H1 (cell line): ENCODE measurements around the gene LRRC26. TPM values are rescaled to one million over a fixed set of nuclear protein-coding genes. Genes with fewer than 3 reads are reported as not detected.
A peak's percentile ranks its signal among the peaks of the same experiment; 100 is the strongest.

Source experiments
- BACH1 ChIP-seq: IDR thresholded peaks from 2 replicates; pipeline ENCODE4 v1.6.1; 2012; ENCODE audit warnings: low read length, improper control_type of control experiment
- BCL11A ChIP-seq, 2 experiments: IDR thresholded peaks; one replicate each; pipeline ENCODE4 v1.6.1; 2011; ENCODE audit warnings: low read depth in 2 of 2, low read length in 2 of 2, mild to moderate bottlenecking in 2 of 2
- CEBPB ChIP-seq: IDR thresholded peaks from 2 replicates; pipeline ENCODE4 v1.6.1; 2012; ENCODE audit warnings: low read depth, low read length
- CTBP2 ChIP-seq: IDR thresholded peaks from 2 replicates; pipeline ENCODE4 v1.7.0; 2011; ENCODE audit warnings: borderline replicate concordance, mild to moderate bottlenecking, moderate library complexity, mixed read lengths, low read length; ENCODE audit not compliant: insufficient read depth, insufficient read length
- GABPA ChIP-seq: IDR thresholded peaks from 2 replicates; pipeline ENCODE4 v1.6.1; 2011; ENCODE audit warnings: mild to moderate bottlenecking, low read length, moderate library complexity, borderline replicate concordance; ENCODE audit not compliant: insufficient read depth
- HDAC2 ChIP-seq, 2 experiments: fragments of 300-600 bp in 1 of 2; sonication (generic) in 1 of 2; IDR thresholded peaks; 2 replicates each; pipeline ENCODE4 v1.6.1; 2011 to 2012; ENCODE audit warnings: low read depth in 2 of 2, low read length in 2 of 2, mild to moderate bottlenecking in 2 of 2, moderate library complexity in 2 of 2, borderline replicate concordance in 1 of 2, inconsistent platforms in 1 of 2
- HDAC6 ChIP-seq: IDR thresholded peaks from one replicate; pipeline ENCODE4 v1.7.1; 2012; ENCODE audit warnings: low read depth, mild to moderate bottlenecking, inconsistent platforms, low read length, moderate library complexity
- JUND ChIP-seq: IDR thresholded peaks from 2 replicates; pipeline ENCODE4 v1.6.1; 2011; ENCODE audit warnings: mild to moderate bottlenecking, improper control_type of control experiment, low read length
- KDM5A ChIP-seq: fragments of 200-600 bp; IDR thresholded peaks from 2 replicates; pipeline ENCODE4 v1.7.1; 2012; ENCODE audit warnings: mild to moderate bottlenecking, low read length, inconsistent platforms, mixed read lengths
- MAFK ChIP-seq: IDR thresholded peaks from 2 replicates; pipeline ENCODE4 v1.6.1; 2012; ENCODE audit warnings: low read depth, mild to moderate bottlenecking, improper control_type of control experiment, low read length
- POLR2A ChIP-seq, 2 experiments: IDR thresholded peaks; 1 replicate in 1 of 2; 2 replicates in 1 of 2; pipeline ENCODE4 v1.6.1; 2011; ENCODE audit warnings: low read depth in 2 of 2, low read length in 2 of 2, mild to moderate bottlenecking in 2 of 2; ENCODE audit errors: control extremely low read depth in 1 of 2
- POLR2AphosphoS5 ChIP-seq: IDR thresholded peaks from 2 replicates; pipeline ENCODE4 v1.6.1; 2011; ENCODE audit warnings: low read depth, low read length
- RNF2 ChIP-seq: fragments of 200-900, 300-1000 bp; sonication (generic); IDR thresholded peaks from 2 replicates; pipeline ENCODE4 v1.7.1; 2016; ENCODE audit warnings: borderline replicate concordance, low read depth, mild to moderate bottlenecking, antibody characterized with exemption, low read length; ENCODE audit not compliant: poor library complexity, severe bottlenecking; ENCODE audit errors: missing control alignments
- SIN3A ChIP-seq, 2 experiments: IDR thresholded peaks in 1 of 2; conservative IDR thresholded peaks in 1 of 2; 2 replicates each; pipeline ENCODE4 v1.6.1; 2011 to 2012; ENCODE audit warnings: low read length in 2 of 2, improper control_type of control experiment in 1 of 2, low read depth in 1 of 2, mild to moderate bottlenecking in 1 of 2
- SP1 ChIP-seq: IDR thresholded peaks from 2 replicates; pipeline ENCODE4 v1.6.1; 2011; ENCODE audit warnings: low read depth, low read length
- SUZ12 ChIP-seq: fragments of 200-600 bp; sonication (generic); IDR thresholded peaks from 2 replicates; pipeline ENCODE4 v1.6.1; 2012; ENCODE audit warnings: mild to moderate bottlenecking, inconsistent platforms, low read length, moderate library complexity, mixed read lengths
- TAF7 ChIP-seq: optimal IDR thresholded peaks from 2 replicates; pipeline ENCODE3; 2011; ENCODE audit warnings: low read depth, mild to moderate bottlenecking, inconsistent platforms, low read length, moderate library complexity, borderline replicate concordance
- TEAD4 ChIP-seq: IDR thresholded peaks from 2 replicates; pipeline ENCODE4 v1.6.1; 2012; ENCODE audit warnings: low read depth, low read length, inconsistent platforms, mixed read lengths
- YY1 ChIP-seq: IDR thresholded peaks from 2 replicates; pipeline ENCODE4 v1.6.1; 2011; ENCODE audit warnings: low read depth, mild to moderate bottlenecking, low read length
- polyA plus RNA-seq, 7 experiments: library from polyadenylated mRNA; depleted of rRNA in 3 of 7; stranded (reverse) in 5 of 7; unstranded in 2 of 7; fragments of >200 nt in 5 of 7; fragments of 200-250 nt in 2 of 7; gene quantifications; 1 replicate in 5 of 7; 2 replicates in 1 of 7; 4 replicates in 1 of 7; pipeline versions ENCODE4 v1.2.1 to v1.2.3, GENCODE V29; 2011 to 2013; ENCODE audit warnings: missing spikeins in 2 of 7, mixed read lengths in 2 of 7
- total RNA-seq: library from RNA; stranded (reverse); fragmentation: NEBNext Ultra II Directional; extraction: Animal tissue kit (Norgen Biotek cat#: 25700); gene quantifications from 2 replicates; pipeline ENCODE4 v1.2.1, GENCODE V29; 2021
- TF ChIP-seq, protein P1 (sequence below): IDR thresholded peaks from 2 replicates; pipeline ENCODE4 v1.6.1; 2011; ENCODE audit warnings: low read length, improper control_type of control experiment
- TF ChIP-seq, protein P2 (sequence below): IDR thresholded peaks from 2 replicates; pipeline ENCODE4 v1.6.1; 2011; ENCODE audit warnings: low read depth, mild to moderate bottlenecking, low read length; ENCODE audit not compliant: insufficient read depth
- TF ChIP-seq, protein P3 (sequence below), 3 experiments: IDR thresholded peaks; 1 replicate in 2 of 3; 2 replicates in 1 of 3; pipeline versions ENCODE4 v1.5.1 to v1.6.1; 2011; ENCODE audit warnings: low read length in 3 of 3, mild to moderate bottlenecking in 3 of 3, inconsistent platforms in 2 of 3, low read depth in 1 of 3, moderate library complexity in 1 of 3; ENCODE audit not compliant: insufficient read depth in 1 of 3; ENCODE audit errors: control extremely low read depth in 1 of 3

LRRC26 gene
- total and polyA plus RNA-seq, 2 of the 8 experiments (the other 6 are each of a cell fraction or from before 2014, with no cell fraction given): 0.34 to 0.85 TPM

DNA sequence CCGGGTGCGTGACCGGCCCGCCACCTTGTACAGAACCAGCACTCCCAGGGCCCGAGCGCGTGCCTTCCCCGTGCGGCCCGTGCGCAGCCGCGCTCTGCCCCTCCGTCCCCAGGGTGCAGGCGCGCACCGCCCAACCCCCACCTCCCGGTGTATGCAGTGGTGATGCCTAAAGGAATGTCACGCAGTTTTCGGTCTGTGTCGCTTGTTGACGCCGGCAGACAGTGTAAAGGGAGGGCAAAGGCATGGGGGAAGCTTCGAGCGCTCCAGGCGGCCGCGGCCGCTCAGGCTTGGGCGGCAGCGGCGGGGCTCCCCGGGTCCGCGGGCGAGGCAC, 1.3 kb downstream of the LRRC26 start (continued):
- TF ChIP-seq, protein P1, sequence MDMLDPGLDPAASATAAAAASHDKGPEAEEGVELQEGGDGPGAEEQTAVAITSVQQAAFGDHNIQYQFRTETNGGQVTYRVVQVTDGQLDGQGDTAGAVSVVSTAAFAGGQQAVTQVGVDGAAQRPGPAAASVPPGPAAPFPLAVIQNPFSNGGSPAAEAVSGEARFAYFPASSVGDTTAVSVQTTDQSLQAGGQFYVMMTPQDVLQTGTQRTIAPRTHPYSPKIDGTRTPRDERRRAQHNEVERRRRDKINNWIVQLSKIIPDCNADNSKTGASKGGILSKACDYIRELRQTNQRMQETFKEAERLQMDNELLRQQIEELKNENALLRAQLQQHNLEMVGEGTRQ: no peak
- TF ChIP-seq, protein P2, sequence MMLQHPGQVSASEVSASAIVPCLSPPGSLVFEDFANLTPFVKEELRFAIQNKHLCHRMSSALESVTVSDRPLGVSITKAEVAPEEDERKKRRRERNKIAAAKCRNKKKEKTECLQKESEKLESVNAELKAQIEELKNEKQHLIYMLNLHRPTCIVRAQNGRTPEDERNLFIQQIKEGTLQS: no peak
- no peak for TF ChIP-seq CTBP2
- TF ChIP-seq, protein P3, sequence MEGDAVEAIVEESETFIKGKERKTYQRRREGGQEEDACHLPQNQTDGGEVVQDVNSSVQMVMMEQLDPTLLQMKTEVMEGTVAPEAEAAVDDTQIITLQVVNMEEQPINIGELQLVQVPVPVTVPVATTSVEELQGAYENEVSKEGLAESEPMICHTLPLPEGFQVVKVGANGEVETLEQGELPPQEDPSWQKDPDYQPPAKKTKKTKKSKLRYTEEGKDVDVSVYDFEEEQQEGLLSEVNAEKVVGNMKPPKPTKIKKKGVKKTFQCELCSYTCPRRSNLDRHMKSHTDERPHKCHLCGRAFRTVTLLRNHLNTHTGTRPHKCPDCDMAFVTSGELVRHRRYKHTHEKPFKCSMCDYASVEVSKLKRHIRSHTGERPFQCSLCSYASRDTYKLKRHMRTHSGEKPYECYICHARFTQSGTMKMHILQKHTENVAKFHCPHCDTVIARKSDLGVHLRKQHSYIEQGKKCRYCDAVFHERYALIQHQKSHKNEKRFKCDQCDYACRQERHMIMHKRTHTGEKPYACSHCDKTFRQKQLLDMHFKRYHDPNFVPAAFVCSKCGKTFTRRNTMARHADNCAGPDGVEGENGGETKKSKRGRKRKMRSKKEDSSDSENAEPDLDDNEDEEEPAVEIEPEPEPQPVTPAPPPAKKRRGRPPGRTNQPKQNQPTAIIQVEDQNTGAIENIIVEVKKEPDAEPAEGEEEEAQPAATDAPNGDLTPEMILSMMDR (IDR thresholded peaks at IDR 0.05; ENCODE audit: control extremely low read depth in 1 of 3, insufficient read depth in 1 of 3, low read depth in 1 of 3, low read length in 3 of 3): no peak
- TF ChIP-seq GABPA: no peak
- no peak for TF ChIP-seq POLR2A (IDR thresholded peaks at IDR 0.05; ENCODE audit: control extremely low read depth in 1 of 2, low read depth in 2 of 2, low read length in 2 of 2)
- no peak for TF ChIP-seq BACH1
- TF ChIP-seq BCL11A (IDR thresholded peaks at IDR 0.05; ENCODE audit: low read depth in 2 of 2, low read length in 2 of 2): no peak
- TF ChIP-seq RNF2: no peak
- TF ChIP-seq JUND: no peak
- no peak for TF ChIP-seq TEAD4
- TF ChIP-seq SUZ12: peak; percentile 80
- no peak for TF ChIP-seq KDM5A
- no peak for TF ChIP-seq HDAC6
- TF ChIP-seq TAF7: no peak
- no peak for TF ChIP-seq CEBPB
- TF ChIP-seq MAFK: no peak
- no peak for TF ChIP-seq POLR2AphosphoS5
- TF ChIP-seq HDAC2 (IDR thresholded peaks at IDR 0.05; ENCODE audit: borderline replicate concordance in 1 of 2, low read depth in 2 of 2, low read length in 2 of 2): no peak
- TF ChIP-seq YY1: no peak
- no peak for TF ChIP-seq SP1
- no peak for TF ChIP-seq SIN3A (conservative IDR thresholded peaks at IDR 0.05 in 1 of 2, IDR thresholded peaks at IDR 0.05 in 1 of 2; ENCODE audit: low read depth in 1 of 2, low read length in 2 of 2)
- TF ChIP-seq, all 59 proteins: peak for 4
